LNCaP clone FGC (cell line): ENCODE results near the gene SENP2.

Experiments
- DNase-seq: peaks from one replicate; pipeline ENCODE4 v3.0.0-alpha.2; 2011; ENCODE audit warnings: low read depth
- H3K4me3 ChIP-seq: 2 replicates; pipeline ENCODE4 v1.5.1; 2011; ENCODE audit warnings: mild to moderate bottlenecking, low read depth, low read length, control low read depth
- CTCF ChIP-seq: IDR thresholded peaks from 2 replicates; pipeline ENCODE4 v1.5.1; 2012; ENCODE audit warnings: mild to moderate bottlenecking; ENCODE audit not compliant: control insufficient read depth, insufficient read depth; ENCODE audit errors: extremely low read depth

Gene SENP2

GRCh38 chr3:185585859-185586685 is at the start of gene SENP2:
Gene SENP2 (plus strand): TSS chr3:185586295. CDS start chr3:185586414, 119 bp downstream.
- no peak for TF ChIP-seq CTCF
- DNase-seq = peak; percentile 99
- peak within 1 kb of the TSS; percentile 96 for H3K4me3 ChIP-seq

GRCh38 chr3:185537369-185537970 is 48.6 kb upstream of the SENP2 start:
- DNase-seq = peak; percentile 85
- no peak overlapping the region for H3K4me3 ChIP-seq

GRCh38 chr3:185539934-185540333 is 46.2 kb upstream of the SENP2 start:
- no peak for TF ChIP-seq CTCF
- DNase-seq = no peak
- no peak overlapping the region for H3K4me3 ChIP-seq

More at GRCh38 chr3:185537369-185537970, 48.6 kb upstream of the SENP2 start:
- TF ChIP-seq CTCF = no peak

GRCh38 chr3:185540695-185541094 is 45.4 kb upstream of the SENP2 start:
- no peak for DNase-seq
- no peak overlapping the region for H3K4me3 ChIP-seq
- TF ChIP-seq CTCF = no peak

GRCh38 chr3:185549122-185549521 is 37.0 kb upstream of the SENP2 start:
- TF ChIP-seq CTCF = no peak
- no peak for DNase-seq
- no peak overlapping the region for H3K4me3 ChIP-seq

- DNase-seq = no peak
- H3K4me3 ChIP-seq = no peak overlapping the region
- no peak for TF ChIP-seq CTCF
These were observed 36.4 kb upstream of the SENP2 start for GRCh38 chr3:185549651-185550111.

GRCh38 chr3:185552358-185552877 is 33.7 kb upstream of the SENP2 start, which contains the start of gene LIPH:
Gene LIPH (minus strand): TSS chr3:185552588. CDS start chr3:185552471, 117 bp downstream.
- no peak for TF ChIP-seq CTCF
- peak within 1 kb of the TSS; percentile 28; the same call in 1 of the 2 replicates for H3K4me3 ChIP-seq

More at GRCh38 chr3:185552358-185552877, 33.7 kb upstream of the SENP2 start, which contains the start of gene LIPH:
- DNase-seq = no peak
